Sciatic nerve (tissue), 2 donors: ENCODE results near the gene KLF9. TPM values are rescaled to one million over a fixed set of nuclear protein-coding genes. Genes with fewer than 3 reads are reported as not detected.

Experiments
- ATAC-seq: fragments of 200-7000 bp; cut with Tn5 transposase; one replicate; pipeline ENCODE4 v1.9.1; 2020; ENCODE audit warnings: mild to moderate bottlenecking, moderate library complexity
- DNase-seq: peaks from one replicate; pipeline ENCODE4 v3.0.0-alpha.2; 2020; ENCODE audit warnings: low spot score
- intact Hi-C: fragments of 100-400 bp; cut with DNase I; formaldehyde crosslinking; loops from one replicate; pipeline ENCODE4 v1.14.2; 2022
- total RNA-seq: library from RNA; stranded (reverse); fragmentation: NEBNext Ultra II Directional; extraction: Animal tissue kit (Norgen Biotek cat#: 25700); gene quantifications from one replicate; pipeline ENCODE4 v1.2.1, GENCODE V29; 2021
- donor health status: DM: no; HTN: no; CAD: no.
- donor health status: DM: no; HTN: no; CAD: no.

Gene KLF9
- 94.6 TPM for total RNA-seq

- peak; percentile 84 for ATAC-seq
- intact Hi-C loops, result loop anchor here (5.0 kb wide), 1 partner anchor 68 kb away; no protein-coding TSS in a partner anchor
- DNase-seq, result peak; percentile 94
Measured at GRCh38 chr9:70413799-70414775, at the start of gene KLF9. Gene KLF9, minus strand, starts transcription at chr9:70414657. Its CDS starts 1,294 bp downstream, at chr9:70413363.

GRCh38 chr9:70463877-70464276, 49.4 kb upstream of the KLF9 start:
- DNase-seq (no peak), ATAC-seq (no peak)
- intact Hi-C loops, result no loop called here

- DNase-seq (no peak), ATAC-seq (no peak)
- intact Hi-C loops, result no loop called here
Measured at GRCh38 chr9:70462300-70462699, 47.8 kb upstream of the KLF9 start.

- no peak for ATAC-seq
Measured at GRCh38 chr9:70457235-70457634, 42.8 kb upstream of the KLF9 start.

GRCh38 chr9:70455993-70456704, 41.7 kb upstream of the KLF9 start:
- intact Hi-C loops, result no loop called here
- ATAC-seq (peak; percentile 42), DNase-seq (no peak)

More at GRCh38 chr9:70457235-70457634, 42.8 kb upstream of the KLF9 start:
- intact Hi-C loops, result no loop called here
- DNase-seq, result no peak

GRCh38 chr9:70452365-70452764, 37.9 kb upstream of the KLF9 start:
- intact Hi-C loops, result no loop called here
- ATAC-seq, result no peak
- DNase-seq, result no peak

GRCh38 chr9:70451765-70452164, 37.3 kb upstream of the KLF9 start:
- DNase-seq (no peak), ATAC-seq (no peak)
- intact Hi-C loops, result no loop called here

GRCh38 chr9:70450738-70451137, 36.3 kb upstream of the KLF9 start:
- no peak for ATAC-seq
- no peak for DNase-seq
- intact Hi-C loops, result no loop called here

- DNase-seq (no peak), ATAC-seq (no peak)
- intact Hi-C loops, result no loop called here
Measured at GRCh38 chr9:70449461-70449860, 35.0 kb upstream of the KLF9 start.

- DNase-seq, result no peak
- ATAC-seq, result no peak
- intact Hi-C loops, result no loop called here
Measured at GRCh38 chr9:70448919-70449318, 34.5 kb upstream of the KLF9 start.

GRCh38 chr9:70444904-70445303, 30.4 kb upstream of the KLF9 start:
- intact Hi-C loops, result no loop called here
- DNase-seq (no peak), ATAC-seq (no peak)

GRCh38 chr9:70442328-70442848, 27.9 kb upstream of the KLF9 start:
- ATAC-seq, result no peak
- intact Hi-C loops, result no loop called here
- DNase-seq, result no peak

- ATAC-seq (no peak), DNase-seq (no peak)
- intact Hi-C loops, result no loop called here
Measured at GRCh38 chr9:70441622-70442021, 27.2 kb upstream of the KLF9 start.

GRCh38 chr9:70439991-70440706, 25.7 kb upstream of the KLF9 start:
- no peak for ATAC-seq
- no peak for DNase-seq
- intact Hi-C loops, result no loop called here

- DNase-seq (no peak), ATAC-seq (peak; percentile 72)
- intact Hi-C loops, result no loop called here
Measured at GRCh38 chr9:70438341-70438928, 24.0 kb upstream of the KLF9 start.

GRCh38 chr9:70435948-70436347, 21.5 kb upstream of the KLF9 start:
- ATAC-seq, result no peak
- DNase-seq, result no peak
- intact Hi-C loops, result no loop called here

- DNase-seq, result no peak
- ATAC-seq, result no peak
- intact Hi-C loops, result no loop called here
Measured at GRCh38 chr9:70429899-70430298, 15.4 kb upstream of the KLF9 start.

GRCh38 chr9:70428781-70429180, 14.3 kb upstream of the KLF9 start:
- ATAC-seq (no peak), DNase-seq (no peak)
- intact Hi-C loops, result loop anchor here (1.0 kb wide), 1 partner anchor 49 kb away; no protein-coding TSS in a partner anchor
